Left lung (tissue), 10 donors: ENCODE measurements around the gene DAPL1. TPM values are rescaled to one million over a fixed set of nuclear protein-coding genes. Genes with fewer than 3 reads are reported as not detected.

ENCODE experiments used
- ATAC-seq: fragments of 200-7000 bp; cut with Tn5 transposase; one replicate; pipeline ENCODE4 v1.9.1; 2020; ENCODE audit warnings: moderate library complexity
- DNase-seq, 4 donors: peaks; one replicate each; pipeline ENCODE4 v3.0.0-alpha.2; 2013 to 2020
- H3K27ac ChIP-seq, 2 donors: fragments of 200-600 bp; sonication (generic) in 1 of 2; one replicate each; pipeline versions ENCODE4 v1.5.0 to v1.8.0; 2020 to 2021
- H3K27me3 ChIP-seq, 2 donors: fragments of 200-600 bp; sonication (generic) in 1 of 2; one replicate each; pipeline versions ENCODE4 v1.5.0 to v1.8.0; 2020 to 2021
- H3K36me3 ChIP-seq, 2 donors: fragments of 200-600 bp; sonication (generic) in 1 of 2; one replicate each; pipeline versions ENCODE4 v1.5.0 to v1.8.0; 2020 to 2021
- H3K4me1 ChIP-seq, 2 donors: fragments of 200-600 bp; one replicate each; pipeline ENCODE4 v1.8.0; 2021
- H3K4me3 ChIP-seq, 2 donors: fragments of 200-600 bp; sonication (generic) in 1 of 2; one replicate each; pipeline versions ENCODE4 v1.5.0 to v1.8.0; 2020 to 2021; ENCODE audit warnings: mild to moderate bottlenecking in 1 of 2
- H3K9me3 ChIP-seq, 2 donors: fragments of 200-600 bp; sonication (generic) in 1 of 2; one replicate each; pipeline versions ENCODE4 v1.5.0 to v1.8.0; 2020 to 2021
- intact Hi-C, 2 donors: fragments of 100-400 bp; cut with DNase I; formaldehyde crosslinking; loops; one replicate each; pipeline versions ENCODE4 v1.11.2 to v1.14.2; 2022
- polyA plus RNA-seq, 6 donors: library from polyadenylated mRNA; unstranded; fragments of 120-200 nt; gene quantifications; one replicate each; pipeline ENCODE4 v1.2.1, GENCODE V29; 2013; ENCODE audit not compliant: insufficient read length in 6 of 6
- total RNA-seq, 2 donors: library from RNA; stranded (reverse); fragmentation: NEBNext Ultra II Directional; extraction: Animal tissue kit (Norgen Biotek cat#: 25700); gene quantifications; one replicate each; pipeline ENCODE4 v1.2.1, GENCODE V29; 2021
- TF ChIP-seq, protein P1 (sequence below), 2 donors: fragments of 200-600 bp; sonication (generic) in 1 of 2; IDR thresholded peaks; one replicate each; pipeline versions ENCODE4 v1.5.0 to v1.8.0; 2021; ENCODE audit warnings: antibody characterized with exemption in 2 of 2
- donor health status: DM: no; HTN: yes; CAD: no.
- donor health status: DM: no; HTN: no; CAD: no.

Gene DAPL1
- total and polyA plus RNA-seq, 8 donors, result 0.21 to 0.44 (median 0.32) TPM; not detected in 4

DNA sequence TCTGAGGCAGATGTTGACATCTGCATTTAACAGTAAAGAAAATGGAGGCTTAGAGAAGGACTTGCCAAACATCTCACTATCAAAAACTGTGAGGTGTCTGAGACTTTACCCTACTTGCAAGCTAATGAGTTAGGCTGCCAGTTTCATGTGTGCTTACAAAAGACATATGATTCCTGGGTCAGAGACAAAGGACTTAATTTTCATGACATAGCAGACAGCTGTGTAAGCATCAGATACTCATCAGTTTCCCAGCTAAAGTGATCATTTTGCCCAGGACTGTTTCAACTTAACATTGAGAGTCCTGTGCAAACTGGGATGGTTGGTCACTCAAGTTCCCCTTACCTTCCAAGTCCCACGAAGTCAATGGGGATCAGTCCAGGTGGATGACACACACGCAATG, 18.9 kb upstream of the DAPL1 start:
- TF ChIP-seq, protein P1, sequence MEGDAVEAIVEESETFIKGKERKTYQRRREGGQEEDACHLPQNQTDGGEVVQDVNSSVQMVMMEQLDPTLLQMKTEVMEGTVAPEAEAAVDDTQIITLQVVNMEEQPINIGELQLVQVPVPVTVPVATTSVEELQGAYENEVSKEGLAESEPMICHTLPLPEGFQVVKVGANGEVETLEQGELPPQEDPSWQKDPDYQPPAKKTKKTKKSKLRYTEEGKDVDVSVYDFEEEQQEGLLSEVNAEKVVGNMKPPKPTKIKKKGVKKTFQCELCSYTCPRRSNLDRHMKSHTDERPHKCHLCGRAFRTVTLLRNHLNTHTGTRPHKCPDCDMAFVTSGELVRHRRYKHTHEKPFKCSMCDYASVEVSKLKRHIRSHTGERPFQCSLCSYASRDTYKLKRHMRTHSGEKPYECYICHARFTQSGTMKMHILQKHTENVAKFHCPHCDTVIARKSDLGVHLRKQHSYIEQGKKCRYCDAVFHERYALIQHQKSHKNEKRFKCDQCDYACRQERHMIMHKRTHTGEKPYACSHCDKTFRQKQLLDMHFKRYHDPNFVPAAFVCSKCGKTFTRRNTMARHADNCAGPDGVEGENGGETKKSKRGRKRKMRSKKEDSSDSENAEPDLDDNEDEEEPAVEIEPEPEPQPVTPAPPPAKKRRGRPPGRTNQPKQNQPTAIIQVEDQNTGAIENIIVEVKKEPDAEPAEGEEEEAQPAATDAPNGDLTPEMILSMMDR (IDR thresholded peaks at IDR 0.05), result no peak
- Histone ChIP-seq H3K4me1 (no peaks in the 10 kb centered on the region), H3K27ac (no peak overlapping the region), H3K9me3 (no peaks in the 10 kb centered on the region), H3K4me3 (no peak overlapping the region), H3K36me3 (no peaks in the 10 kb centered on the region), H3K27me3 (no peaks in the 10 kb centered on the region)
- intact Hi-C loops, result no loop called here
- DNase-seq (no peak), ATAC-seq (no peak)

DNA sequence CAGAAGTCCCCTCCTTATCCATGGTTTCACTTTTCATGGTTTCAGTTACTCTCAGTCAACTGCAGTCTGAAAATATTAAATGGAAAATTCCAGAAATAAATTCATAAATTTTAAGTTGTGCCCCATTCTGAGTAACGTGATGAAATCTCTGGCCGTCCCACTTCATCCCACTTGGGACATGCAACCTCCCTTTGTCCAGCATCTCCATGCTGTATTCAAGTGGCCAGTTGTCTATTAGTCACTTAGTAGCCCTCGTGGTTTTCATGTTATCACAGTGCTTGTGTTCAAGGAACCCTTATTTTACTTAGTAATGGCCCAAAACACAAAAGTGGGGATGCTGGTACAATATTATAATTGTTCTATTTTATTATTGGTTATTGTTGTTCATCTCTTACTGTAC, 18.0 kb upstream of the DAPL1 start:
- no peaks in the 10 kb centered on the region for H3K27me3 ChIP-seq
- ATAC-seq (no peak), DNase-seq (no peak)
- H3K27ac ChIP-seq, result no peak overlapping the region
- H3K36me3 ChIP-seq, result no peaks in the 10 kb centered on the region
- no peaks in the 10 kb centered on the region for H3K9me3 ChIP-seq
- no peaks in the 10 kb centered on the region for H3K4me1 ChIP-seq
- H3K4me3 ChIP-seq, result no peak overlapping the region
- TF ChIP-seq, protein P1 (IDR thresholded peaks at IDR 0.05), result no peak
- intact Hi-C loops, result no loop called here

DNA sequence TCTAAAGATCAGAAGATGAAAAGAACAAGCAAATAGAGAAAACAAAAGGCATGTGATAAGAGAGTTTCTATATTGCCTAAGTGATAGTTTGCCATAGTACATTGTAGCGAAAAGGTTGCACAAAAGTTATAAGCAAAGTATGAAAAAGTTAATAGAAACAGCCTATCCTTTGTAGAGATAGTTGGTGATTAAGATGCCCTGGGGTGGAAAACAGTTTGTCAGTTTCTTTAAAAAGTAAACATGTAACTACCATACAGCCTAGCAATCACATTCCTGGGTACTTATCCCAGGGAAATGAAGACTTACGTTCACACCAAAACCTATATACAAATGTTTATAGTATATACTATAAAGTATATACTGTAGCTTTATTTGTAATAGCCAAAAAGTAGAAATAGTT, 16.9 kb upstream of the DAPL1 start:
- intact Hi-C loops, result no loop called here
- H3K36me3 ChIP-seq, result no peaks in the 10 kb centered on the region
- ATAC-seq (no peak), DNase-seq (no peak)
- TF ChIP-seq, protein P1 (IDR thresholded peaks at IDR 0.05), result no peak
- no peak overlapping the region for H3K27ac ChIP-seq
- H3K9me3 ChIP-seq, result no peaks in the 10 kb centered on the region
- H3K4me3 ChIP-seq, result no peak overlapping the region
- no peaks in the 10 kb centered on the region for H3K4me1 ChIP-seq
- H3K27me3 ChIP-seq, result no peaks in the 10 kb centered on the region

DNA sequence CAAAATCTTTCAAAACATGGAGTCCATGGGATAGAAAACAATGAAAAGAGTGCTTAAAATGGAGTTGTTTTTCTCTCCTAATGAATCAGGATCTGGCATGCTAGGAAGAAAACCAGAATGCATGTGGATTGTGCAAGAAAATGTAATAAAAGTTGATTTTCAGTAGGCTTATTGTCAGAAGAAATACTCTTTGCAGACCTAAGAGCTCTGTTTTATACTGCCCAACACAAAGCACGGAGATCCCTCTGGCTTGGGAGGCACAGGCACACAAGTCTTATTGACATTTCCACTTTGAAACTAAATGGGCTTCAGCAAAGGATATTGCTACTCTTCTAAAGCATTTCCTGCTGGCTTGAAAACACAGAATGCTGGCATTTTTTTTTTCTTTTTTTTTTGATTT, 15.5 kb upstream of the DAPL1 start:
- Histone ChIP-seq H3K9me3 (no peaks in the 10 kb centered on the region), H3K27ac (no peak overlapping the region), H3K27me3 (no peaks in the 10 kb centered on the region), H3K4me1 (no peaks in the 10 kb centered on the region), H3K4me3 (no peak overlapping the region), H3K36me3 (no peaks in the 10 kb centered on the region)
- no peak for ATAC-seq
- intact Hi-C loops, result no loop called here
- DNase-seq, result no peak
- TF ChIP-seq, protein P1 (IDR thresholded peaks at IDR 0.05), result no peak

DNA sequence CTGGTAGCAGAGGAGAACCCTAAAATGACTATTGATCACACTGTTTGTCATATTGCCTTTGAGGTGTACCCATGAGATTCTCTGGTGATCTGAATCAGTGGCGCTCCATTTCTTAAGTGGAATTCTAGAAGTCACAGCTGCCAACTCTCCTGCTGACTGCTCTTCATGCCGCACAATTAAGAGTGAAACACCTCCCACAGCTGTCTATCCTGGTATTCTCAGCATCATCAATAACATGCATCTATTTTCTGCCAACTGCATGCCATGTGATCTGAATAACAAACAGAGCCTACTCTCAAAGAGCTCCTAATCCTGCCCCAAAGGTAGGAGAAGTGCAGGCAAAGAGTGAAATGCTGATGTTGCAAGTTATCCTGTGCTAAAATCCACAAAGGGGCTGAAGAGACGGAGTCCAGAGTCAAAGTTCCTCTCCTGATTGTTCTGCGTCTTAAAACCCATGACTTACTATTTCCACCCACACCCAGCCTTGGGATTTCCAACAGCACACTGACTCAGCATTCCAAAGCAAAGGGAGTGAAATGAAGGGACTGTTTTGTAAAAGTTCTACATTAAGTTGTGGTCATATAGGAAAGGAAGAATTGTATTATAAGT, 13.7 kb upstream of the DAPL1 start:
- Histone ChIP-seq H3K36me3 (no peaks in the 10 kb centered on the region), H3K27ac (no peak overlapping the region), H3K27me3 (no peaks in the 10 kb centered on the region), H3K9me3 (no peaks in the 10 kb centered on the region), H3K4me1 (no peaks in the 10 kb centered on the region), H3K4me3 (no peak overlapping the region)
- intact Hi-C loops, result no loop called here
- no peak for DNase-seq
- TF ChIP-seq, protein P1 (IDR thresholded peaks at IDR 0.05), result no peak
- ATAC-seq, result peak; percentile 73
